Fibroblast of skin of left biceps (primary cell): ENCODE data around the gene CEP295NL.

ENCODE experiments used
- DNase-seq, 2 experiments: peaks; one replicate each; pipeline ENCODE4 v3.0.0-alpha.2; 2013; ENCODE audit warnings: low read depth in 2 of 2

Gene CEP295NL

DNA sequence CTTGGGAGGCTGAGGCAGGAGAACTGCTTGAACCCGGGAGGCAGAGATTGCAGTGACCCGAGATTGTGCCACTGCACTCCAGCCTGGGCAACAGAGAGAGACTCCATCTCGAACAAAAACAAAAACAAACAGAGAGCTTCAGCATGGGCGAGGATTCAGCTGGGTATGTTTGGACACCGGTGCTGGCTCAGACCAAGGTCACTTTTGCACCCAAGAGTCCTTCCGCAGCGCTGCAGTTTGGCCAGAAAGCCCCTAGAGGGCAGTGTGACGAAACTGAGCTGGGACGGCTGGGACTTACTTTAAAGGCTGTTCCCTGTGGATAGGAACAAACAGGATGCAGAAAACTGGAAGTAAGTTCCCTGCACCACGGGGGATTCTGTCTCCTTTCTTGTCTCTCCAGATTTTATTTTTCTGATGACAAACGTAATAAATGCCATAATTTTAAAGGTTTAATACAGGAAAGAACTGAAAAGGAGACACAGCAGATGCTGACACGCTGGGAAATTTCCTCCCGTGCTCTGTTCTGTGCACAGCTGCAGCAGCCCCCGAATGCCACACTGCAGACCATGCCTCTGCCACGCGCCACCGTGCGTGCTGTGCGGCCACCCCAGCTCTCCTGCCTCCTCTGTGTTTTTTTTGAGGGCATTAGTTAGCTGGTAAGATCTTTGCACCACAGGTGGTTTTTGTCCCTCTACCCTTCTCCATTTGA is 37.2 kb downstream of the CEP295NL start:
- DNase-seq, result no peak

DNA sequence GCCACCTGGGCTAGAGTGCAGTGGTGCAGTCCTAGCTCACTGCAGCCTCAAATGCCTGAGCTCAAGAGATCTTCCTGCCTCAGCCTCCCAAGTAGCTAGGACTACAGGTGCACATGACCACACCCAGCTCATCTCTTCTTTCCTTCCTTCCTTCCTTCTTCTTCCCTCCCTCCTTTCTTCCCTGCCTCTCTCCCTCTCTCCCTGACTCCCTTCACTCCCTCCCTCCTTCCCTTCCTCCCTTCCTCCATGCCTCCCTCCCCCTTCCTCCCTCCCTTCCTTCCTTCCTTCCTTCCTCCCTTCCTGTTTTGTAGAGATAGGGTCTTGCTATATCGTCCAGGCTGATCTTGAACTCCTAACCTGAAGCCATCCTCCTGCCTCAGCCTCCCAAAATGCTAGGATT is 38.9 kb downstream of the CEP295NL start:
- no peak for DNase-seq

DNA sequence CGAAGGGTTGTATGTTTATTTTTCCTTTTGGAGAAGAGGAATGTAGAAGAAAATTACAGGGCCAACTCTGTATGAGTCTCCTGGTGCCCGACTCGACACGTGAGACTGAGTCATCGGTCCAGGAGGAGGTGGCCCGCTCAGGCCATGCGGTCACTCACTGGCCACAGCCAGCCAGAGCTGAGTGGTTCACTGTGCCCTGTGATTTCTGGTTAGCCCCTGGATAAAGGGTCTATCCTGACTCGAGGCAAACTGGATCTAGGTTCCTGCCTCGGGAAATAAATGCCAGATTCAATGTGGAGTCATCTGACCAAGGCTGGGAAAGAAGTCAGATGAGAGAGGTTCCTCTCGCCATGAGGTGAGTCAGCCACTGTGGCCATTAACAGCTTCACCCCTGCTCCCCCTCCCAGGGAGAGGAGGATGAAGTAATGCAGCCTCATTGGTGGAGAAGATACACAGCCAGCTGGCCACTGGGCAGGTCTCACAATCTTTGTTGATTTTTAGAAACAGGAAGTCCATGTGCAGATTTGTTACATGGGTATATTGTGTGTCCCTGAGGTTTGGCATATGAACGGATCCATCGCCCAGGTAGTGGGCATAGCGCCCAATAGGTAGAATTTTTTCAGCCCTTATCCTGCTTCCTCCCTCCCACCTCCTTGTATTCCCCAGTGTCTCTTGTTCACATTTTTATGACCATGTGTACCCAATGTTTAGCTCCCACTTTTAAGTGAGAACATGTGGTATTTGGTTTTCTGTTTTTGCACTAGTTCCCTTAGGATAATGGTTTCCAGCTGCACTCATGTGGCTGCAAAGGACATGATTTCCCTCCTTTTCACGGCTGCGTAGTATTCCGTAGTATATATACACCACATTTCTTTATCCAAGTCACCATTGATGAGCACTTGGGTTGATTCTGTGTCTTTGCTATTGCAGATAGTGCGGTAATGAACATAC is 40.7 kb downstream of the CEP295NL start:
- DNase-seq, result peak; percentile 74 to 76

DNA sequence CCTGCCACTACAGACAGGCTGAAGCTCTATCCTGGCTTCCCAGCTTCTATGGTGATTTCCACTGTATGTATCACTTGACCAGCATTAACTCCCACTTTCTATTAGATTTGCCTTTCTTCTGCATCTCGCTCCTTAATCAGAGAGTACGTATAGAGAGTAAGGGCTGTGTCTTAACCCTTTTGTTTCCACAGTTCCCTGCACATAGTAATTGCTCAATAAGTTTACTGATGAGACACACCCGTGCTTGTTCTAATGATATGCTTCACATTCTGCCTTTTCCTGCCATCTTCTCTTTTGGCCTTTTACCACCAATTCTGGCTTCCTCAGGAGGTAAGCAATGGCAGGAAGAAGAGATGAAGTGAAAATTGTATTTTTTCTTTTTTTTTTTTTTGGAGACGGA is 41.8 kb downstream of the CEP295NL start:
- DNase-seq, result no peak

DNA sequence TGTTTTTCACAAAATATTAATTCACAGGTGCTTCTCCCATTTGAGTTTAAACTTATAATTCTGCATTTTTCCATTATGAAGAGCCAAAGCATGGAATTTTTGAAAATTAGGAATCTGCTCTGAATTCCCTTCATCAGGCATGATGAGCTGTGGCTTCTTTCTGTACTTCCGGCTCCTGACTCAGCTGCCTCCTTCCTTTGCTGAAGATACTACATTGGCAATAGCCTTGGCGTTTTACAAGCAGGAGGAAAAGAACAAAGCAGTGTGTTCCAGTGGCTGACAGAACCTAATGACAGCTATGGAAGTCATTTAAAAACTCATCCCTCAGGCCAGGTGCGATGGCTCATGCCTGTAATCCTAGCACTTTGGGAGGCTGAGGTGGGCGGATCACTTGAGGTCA is 44.0 kb downstream of the CEP295NL start:
- no peak for DNase-seq

DNA sequence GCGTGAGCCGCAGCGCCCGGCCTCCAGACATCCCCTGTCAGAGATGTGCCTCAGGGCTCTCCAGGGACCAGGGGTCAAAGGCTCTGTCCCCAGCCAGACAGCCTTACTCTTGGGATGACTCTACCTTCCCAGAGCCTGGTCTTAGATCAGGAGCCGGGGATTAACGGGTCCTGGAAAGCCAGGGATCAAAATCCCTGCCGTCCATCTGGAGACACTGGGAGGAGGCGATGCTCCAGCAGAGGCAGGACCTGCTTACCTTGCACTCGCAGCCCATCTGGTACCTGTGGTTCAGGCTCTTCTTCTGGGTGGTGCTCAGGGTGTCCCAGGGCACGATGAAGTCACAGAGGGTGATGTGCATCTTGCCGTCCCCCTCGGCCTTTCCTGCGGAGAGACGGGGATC is 45.7 kb downstream of the CEP295NL start:
- no peak for DNase-seq

DNA sequence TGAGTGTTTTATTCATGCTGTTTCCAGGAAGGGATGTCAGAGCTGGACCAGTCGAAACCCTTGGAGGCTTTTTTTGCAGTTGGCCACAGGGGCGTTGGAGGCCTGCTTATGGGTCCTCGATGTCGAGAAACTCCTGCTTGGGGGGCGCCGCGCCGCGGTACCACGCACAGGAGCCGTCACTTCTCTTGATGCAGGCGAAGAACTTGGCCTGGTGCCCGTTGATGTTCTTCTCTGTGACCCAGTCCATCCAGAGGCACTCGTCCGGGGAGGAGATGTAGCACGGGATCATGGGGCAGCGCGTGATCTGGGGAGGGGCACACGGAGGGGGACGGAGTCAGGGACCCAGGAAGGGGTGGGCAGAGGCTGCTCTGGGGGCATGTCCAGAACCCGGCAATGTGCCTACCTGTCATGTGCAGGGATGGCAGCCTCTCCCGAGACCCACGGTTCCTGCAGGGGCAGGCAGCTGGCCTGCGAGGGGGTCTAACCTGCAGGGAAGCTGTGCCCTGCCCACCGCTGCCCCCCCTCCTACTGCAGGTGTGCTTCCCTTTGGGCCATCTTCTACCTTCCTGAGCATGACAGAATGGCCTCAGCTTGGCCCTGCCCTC is 47.3 kb downstream of the CEP295NL start:
- no peak for DNase-seq

DNA sequence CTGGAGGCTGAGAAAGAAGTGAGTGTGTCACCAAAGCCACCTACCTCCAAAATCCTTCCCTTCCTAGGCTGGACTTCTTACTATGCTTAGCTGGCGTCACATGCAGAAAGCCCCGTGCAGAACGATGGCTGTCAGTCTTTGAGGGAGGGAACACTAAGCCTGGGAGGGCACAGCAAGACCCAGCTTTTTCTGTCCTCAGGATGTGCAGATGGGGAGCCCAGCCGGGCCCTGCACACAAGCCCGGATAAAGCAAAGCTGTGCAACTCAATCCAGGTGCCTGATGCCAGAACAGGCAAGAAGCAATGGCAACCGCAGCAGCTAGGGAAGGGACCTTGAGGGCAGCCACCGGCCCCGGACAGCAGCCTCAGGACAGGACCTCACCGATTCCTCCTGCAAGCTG is 48.5 kb downstream of the CEP295NL start:
- DNase-seq, result no peak

DNA sequence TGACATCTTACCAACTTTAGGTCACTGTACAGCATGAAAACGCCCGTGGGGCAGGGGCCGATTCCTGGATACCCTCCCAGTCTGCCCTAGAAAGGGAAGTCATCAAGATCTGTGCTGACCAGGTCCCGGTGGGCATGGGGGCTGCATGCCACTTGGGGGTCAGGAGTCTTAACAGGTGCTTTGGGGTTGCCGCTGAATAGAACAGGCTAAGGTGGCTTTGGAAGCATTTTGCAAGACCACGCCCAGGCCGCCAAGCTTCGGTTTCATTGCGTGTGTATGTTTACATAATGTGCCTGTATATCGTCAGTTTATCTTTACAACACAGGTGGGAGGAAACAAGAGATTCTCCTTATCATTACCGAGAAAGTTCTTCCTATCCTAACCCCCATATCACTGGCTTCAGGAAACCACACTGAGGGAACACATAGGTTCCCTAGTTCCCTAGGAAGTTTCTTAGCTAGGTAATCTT is 49.0 kb downstream of the CEP295NL start:
- no peak for DNase-seq

DNA sequence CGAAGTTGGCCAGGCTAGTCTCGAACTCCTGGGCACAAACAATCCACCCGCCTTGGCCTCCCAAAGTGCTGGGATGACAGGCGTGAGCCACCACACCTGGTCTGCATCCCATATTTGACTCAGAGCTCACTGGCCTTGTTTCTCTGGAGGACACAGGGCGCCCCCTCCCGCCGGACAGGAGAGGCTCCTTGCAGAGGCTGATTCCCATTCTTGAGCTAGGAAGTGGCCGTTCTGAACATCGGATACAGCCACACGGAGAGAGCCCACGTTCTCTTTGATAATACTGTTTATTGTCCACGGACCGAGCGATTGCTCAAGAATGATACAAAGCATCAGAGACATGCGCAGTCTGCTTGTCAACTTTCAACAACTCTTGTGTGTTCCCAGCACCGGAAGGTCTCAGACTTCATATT is 50.3 kb downstream of the CEP295NL start:
- DNase-seq, result no peak

DNA sequence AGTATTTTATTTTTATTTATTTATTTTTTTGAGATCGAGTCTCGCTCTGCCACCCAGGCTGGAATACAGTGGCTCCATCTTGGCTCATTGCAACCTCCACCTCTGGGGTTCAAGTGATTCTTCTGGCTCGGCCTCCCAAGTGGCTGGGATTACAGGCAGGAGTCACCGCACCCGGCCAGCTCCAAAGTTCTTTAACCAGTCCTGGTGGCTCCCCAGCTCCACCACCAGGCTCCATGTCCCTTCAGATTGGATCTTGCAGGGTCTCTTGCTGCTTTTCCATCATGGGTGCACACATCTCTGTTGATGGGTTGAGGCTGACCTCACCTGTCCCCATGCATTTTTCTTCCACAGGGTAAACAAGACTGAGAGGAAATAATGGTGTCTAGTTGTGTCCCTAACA is 54.0 kb downstream of the CEP295NL start:
- no peak for DNase-seq

DNA sequence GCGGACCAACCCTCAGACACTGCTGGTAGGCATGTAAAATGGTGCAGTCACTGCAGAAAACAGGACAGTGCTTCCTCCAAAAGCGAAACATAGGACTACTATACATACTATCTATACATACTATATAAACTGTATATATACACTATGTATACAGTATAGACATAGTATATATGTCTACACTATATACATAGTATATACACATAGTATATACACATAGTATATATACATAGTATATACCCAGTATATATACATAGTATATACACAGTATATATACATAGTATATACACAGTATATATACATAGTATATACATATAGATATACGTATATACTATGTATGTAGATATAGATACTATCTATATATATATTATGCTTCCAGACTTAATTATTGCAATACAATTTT is 55.9 kb downstream of the CEP295NL start:
- no peak for DNase-seq

DNA sequence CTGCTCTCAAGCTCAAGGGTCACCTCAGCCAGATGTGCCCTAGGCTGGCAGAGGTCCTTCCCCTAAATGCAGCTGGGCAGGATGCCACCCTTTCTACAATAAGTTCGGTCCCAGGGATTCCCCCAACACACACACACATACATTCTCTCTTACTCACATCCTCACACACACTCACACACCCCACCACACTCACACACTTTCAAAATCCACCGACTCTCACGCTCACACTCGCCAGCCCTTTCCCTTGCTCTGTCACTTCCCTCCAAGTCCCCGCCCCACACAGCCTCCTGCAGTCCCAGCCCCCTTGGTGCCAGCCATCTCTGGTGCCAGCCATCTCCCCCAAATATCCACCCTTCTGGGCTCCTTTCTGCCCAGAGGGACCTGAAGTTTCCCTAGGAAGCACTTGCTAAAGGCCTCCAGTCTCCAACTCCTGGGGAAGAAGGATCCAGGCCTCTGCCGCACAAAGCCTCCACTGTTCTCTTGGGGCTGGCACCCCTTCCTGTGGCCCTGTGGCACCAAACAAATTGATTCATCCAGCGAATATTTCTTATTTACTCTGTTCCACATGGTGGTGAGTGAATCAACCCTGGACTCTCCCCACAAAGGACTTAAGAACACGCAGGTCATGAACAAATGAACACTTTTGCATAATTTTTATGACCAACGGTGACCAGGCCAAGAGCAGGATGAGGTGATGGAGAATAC is 58.5 kb downstream of the CEP295NL start:
- DNase-seq, result no peak

DNA sequence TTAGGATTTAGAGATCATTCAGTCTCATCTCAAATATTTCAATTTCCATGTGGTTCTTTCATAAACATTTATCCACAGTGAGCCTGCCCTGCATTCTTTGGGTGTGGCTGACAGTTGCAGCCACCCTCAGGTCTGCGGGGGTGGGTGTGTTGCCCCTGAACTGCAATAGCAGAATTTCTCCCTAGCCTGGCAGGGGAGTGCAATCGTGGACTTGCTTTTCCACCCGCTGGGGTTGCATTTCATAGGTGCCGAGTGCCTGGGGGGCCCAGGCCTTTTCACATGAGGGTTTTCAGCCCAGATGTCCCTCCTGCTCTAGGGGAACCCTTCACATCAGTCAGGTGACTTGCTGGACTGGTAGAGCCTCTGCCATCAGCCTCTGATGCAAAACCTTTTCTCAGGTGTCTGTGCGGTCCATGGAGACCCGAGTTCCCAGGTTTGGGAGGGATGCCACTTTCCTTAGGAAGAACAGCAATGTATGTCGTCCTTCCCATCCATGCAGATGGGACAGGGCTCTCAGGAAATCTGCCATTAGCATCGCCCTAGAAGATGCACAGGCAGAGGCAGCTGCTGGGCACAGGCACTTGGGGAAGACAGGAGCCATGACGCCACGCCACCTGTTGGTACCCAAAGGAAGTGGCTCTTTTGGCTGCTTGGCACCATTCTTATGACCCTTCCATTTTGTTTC is 60.0 kb downstream of the CEP295NL start:
- no peak for DNase-seq

DNA sequence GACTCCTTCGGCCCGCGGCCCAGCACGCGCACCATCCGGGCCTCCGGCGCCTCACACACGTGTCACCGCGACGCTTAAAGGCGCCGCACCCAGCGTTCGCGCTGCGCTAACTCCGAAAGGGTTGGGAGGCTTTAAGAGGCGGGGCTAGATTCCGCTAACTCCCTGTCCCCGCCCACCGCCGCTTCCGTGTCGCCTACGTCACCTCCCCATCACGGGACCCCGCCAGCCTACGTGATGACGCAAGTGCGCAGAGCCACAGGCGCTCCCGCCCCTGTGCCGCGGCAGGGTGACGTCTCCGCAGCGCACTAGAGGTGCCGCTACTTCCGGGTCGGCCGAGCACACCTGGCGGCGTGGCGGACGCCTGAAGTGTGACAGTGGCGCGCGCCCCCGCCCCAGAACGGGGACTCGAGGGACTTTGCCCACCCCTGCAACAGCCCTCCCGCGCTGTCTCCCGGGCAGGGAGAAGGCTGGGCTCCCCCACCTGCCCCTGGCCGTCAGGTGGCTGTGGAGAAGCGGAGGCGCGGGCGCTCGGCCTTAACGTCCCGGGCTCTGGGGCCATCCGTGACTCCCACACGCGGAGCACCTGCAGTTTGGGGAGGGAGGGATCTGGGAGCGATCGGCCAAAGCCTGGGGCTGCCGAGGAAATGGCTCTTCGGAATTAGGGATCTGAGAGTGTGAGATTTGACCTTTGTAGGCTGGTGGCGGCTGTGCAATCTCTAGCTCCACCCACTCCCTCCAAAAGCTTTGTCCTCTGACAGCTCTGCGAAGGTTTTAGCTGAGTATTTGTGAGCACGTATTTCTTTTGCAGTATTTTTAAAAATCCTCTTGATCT is 62.0 kb downstream of the CEP295NL start, which contains the start of gene USP36:
USP36 (minus strand) TSS at position 35 of the 832 bp plus-strand sequence. CDS start 4,451 bp downstream, outside the sequence.
- peak; percentile 95 to 96 for DNase-seq
